Renal pelvis (tissue), 4 donors: ENCODE measurements around the gene RPLP2. TPM values are rescaled to one million over a fixed set of nuclear protein-coding genes. Genes with fewer than 3 reads are reported as not detected.

Source experiments
- DNase-seq: peaks from one replicate; pipeline ENCODE4 v3.0.0-alpha.2; 2013
- polyA plus RNA-seq, 3 donors: library from polyadenylated mRNA; unstranded; fragments of 120-200 nt; gene quantifications; one replicate each; pipeline ENCODE4 v1.2.1, GENCODE V29; 2013; ENCODE audit not compliant: insufficient read length in 3 of 3

RPLP2 gene
- polyA plus RNA-seq, 3 donors, result 1,087 to 1,248 (median 1,229) TPM

DNA sequence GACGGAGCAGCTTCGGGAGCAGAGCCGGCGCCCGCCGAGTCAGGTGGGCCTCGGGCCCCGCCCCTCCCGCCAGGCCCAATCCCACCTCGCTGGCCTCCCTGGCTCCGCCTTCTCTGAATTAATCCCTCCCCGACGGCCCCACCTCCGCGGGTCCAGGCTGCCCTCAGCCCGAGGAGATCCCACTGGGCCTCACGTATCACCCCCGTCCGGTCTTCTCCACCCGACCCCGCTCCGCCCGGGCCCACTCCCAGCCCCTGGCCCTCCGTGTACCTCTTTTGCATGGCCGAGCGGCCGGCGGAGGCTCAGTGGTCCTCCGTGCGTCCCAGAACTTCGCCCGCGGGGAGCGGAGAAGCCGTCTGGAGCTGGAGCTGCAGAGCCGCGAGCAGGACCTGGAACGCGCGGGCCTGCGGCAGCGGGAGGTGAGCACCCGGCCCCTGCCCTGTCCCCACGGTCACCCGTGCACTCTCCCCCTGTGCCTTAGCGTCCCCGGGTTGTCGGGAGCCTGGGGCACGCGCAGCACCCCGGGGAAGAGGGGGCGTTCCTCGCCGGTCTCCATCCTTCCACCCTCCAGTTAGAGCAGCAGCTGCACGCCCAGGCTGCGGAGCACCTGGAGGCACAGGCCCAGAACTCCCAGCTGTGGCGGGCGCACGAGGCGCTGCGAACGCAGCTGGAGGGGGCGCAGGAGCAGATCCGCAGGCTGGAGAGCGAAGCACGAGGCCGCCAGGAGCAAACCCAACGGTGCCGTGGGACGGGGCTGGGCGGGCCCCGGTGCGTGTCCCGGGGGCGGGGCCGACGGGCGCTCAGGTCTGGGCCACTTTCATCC is 20.7 kb downstream of the RPLP2 start:
- peak; percentile 73 for DNase-seq

DNA sequence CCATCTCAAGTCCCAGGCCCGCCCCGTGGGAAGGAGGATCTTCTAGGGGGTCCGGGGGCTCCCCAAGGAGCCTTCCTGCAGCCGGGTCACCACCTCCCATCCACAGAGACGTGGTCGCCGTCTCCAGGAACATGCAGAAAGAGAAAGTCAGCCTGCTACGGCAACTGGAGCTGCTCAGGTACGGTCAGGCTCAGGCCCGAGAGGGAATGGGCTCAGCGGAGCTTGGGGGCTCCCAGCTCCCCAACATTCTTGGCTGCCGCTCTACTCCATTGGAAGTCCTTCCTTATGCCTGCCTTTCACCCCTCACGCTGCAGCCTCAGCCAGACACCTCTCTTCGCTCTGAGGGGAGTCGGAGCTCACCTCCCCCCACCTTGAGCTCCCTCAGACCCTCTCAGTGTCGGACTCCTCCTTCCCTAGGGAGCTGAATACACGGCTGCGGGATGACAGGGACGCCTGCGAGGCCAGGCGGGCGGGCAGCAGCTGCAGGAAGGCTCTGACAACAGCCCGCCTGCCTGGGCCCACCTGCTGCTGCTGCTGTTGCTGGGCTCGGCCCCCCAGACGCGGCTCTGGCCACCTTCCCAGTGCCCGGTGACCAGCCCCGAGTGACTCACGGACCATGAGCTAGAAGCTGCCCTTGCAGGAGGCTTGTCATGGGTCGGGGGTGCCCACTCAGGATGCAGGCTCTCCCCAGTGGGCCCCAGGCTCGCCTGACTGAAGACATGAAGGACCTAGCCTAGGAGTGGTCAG is 21.5 kb downstream of the RPLP2 start:
- DNase-seq, result no peak

DNA sequence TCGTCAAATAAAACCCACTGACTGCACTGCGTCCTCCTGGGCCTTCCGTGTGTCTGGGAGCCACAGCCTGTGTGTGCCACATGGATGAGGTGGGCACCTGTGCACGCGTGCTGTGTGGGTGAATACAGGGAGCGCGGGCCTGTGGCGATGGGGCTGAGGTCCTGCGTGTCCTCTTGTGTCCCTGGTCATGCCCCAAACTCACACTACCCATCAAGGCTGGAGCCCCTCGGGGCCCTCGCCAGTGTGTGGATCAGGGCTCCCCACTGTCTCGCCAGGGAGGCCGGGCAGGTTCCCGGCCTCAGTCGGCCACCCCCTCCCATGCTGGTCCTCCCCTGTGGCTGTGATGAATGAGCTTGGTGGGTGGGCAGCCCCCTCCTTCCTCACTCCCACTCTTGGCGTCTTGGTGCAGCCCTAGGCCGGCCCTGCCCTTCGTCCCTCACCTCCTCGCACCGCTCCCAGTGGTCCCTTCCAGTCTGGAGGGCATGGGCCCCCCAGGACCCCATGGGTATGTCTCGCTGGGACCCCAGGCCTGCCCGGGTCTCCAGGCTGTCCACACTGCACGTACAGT is 22.3 kb downstream of the RPLP2 start:
- no peak for DNase-seq

DNA sequence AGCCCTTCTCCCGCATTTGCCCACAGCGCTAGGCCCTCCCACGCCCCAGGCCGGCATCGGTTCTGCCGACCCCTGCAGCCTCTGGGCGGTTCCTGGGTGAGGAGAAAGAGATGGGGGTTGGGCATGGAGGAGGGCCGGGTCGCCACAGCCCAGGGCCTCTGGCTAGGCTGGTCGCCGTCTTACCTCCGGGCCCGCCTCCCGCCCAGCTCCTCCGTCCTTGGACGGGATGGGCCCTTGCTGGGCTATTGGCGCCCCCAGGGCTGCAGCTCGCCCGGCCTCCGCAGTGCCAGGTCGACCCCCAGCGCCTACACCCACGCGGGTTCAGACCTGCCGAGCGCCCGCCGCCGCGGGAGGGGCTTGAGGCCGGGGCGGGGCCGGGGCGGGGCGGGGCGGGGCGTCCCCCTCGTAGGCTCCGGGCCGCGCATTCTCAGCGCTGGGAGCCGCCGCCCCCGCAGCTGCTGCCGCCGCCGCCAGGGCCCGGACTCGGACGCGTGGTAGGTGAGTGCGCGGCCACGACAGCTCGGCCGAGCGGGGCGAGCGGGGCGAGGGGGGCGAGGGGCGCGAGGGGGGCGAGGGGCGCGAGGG is 22.9 kb downstream of the RPLP2 start, which contains the start of gene CD151:
Gene CD151 (plus strand): TSS at position 424 of the 585 bp plus-strand sequence. CDS start 3,118 bp downstream, outside the sequence.
- DNase-seq, result peak; percentile 65

DNA sequence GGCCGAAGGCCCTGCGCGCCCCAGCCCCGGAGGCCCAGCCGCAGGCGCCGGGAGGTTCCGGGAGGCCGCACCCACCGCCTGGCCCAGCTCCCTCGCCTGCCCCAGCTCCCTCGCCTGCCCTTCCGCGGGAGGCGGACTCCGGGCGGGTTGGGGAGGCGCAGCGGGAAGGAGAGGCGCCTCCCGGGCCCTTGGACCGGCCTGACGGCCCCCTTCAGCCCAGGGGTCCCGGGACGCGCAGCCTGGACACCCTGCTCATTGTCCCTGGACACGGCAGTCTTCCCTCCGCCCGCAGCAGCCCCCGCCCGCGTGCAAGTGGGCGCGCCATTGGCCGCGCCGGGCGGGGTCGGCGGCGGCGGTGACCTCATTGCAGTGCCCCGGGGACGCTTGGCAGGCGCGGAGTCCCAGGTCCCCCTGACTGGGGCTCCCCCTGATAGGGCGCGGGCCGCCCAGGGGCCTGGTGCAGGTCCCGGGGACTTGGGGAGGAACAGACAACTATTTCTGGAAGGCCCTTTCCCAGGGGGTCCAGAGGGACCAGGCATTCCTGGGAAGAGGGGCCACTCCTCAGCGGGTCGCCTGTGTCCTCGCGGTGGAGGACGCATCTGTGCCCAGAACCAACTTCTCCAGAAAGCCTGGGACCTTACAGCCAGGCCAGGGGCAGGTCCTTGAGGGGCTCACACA is 23.5 kb downstream of the RPLP2 start:
- peak; percentile 58 for DNase-seq

DNA sequence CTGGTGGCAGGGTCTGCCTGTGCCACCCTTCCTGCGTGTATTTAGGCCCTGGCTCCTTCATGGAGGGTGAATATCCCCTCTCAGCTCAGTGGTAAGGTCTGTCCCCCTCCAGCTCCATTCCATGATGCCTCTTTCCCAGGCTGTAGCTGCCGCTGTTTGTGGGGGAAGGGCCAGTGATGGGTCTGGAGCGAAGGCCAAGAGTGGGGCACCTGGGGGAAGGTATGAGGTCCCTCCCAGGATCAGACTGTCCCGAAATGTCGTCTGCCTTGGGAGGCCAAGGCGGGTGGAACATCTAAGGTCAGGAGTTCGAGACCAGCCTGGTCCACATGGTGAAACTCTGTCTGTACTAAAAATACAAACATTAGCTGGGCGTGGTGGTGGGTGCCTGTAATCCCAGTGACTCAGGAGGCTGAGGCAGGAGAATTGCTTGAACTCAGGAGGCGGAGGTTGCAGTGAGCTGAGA is 24.1 kb downstream of the RPLP2 start:
- DNase-seq, result no peak

DNA sequence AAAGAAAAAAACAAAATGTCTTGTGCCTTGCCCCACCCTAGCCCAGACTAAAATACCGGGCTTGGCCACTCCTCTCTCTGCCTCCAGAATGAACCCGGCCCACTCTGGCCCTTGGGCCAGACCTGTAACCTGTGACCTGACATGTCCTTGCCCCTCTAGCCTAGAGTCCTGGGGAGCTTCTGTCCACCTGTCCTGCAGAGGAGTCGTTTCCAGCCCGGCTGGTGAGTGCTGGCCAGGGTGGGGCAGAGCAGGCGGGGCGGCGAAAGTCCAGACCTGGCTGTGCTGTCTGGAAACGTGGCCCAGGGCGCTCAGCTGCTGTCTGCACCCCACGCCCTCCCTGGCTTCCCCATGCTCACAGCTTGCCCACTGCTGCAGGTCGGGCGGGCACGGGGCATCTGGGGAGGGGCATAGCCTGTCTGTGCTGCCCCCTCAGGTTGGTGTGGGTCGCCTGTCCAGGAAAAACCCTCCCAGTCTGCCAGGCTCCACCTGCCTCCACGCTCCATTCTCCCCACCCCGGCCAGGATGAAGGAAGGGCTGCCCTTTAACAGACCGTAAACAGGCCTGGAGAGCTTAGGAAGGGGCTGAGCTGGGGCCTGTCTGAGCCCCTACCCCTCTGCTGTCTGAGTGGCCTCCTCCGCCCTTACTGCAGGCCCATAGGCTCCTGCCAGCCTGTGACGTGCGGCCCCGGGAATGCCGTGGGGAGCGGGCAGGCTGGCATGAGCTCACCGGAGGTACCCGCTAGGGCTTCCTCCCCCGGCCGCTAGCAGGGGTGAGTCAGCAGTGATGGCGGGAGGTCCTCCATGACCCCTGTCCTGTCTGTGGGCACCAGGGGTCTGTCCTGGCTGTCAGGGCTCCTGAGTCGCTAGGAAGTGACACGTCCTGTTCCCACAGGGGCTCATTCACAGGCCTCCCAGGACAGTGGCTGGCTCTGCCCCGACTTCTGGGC is 24.9 kb downstream of the RPLP2 start:
- peak; percentile 77 for DNase-seq

DNA sequence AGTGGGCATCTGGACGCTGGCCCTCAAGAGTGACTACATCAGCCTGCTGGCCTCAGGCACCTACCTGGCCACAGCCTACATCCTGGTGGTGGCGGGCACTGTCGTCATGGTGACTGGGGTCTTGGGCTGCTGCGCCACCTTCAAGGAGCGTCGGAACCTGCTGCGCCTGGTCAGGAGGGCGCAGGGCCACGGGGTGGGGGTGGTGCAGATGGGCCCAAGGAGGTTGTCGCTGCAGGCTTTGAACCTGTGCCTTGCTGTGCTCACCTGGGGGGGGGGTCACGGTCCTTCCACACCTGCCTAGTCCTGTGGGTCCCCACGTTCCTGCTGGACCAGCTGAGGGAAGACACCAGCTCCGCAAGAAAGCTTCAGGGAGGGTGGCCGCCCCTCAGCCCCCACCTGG is 26.5 kb downstream of the RPLP2 start:
- DNase-seq, result no peak

DNA sequence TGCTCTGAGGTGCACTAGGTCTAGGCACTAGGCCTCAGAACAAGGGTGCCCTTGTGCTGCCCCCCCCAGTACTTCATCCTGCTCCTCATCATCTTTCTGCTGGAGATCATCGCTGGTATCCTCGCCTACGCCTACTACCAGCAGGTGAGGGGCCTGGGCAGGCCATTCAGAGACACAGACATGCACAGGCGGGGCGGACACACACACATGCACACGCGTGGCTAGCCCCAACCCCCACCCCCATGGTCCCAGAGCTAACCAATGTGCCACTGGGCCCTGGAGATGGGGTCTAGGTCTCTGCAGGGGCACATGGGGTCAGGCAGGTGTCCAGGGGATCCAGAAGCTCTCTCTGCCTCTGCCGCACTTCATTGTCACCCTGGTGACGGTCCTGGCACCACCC is 26.9 kb downstream of the RPLP2 start:
- no peak for DNase-seq

DNA sequence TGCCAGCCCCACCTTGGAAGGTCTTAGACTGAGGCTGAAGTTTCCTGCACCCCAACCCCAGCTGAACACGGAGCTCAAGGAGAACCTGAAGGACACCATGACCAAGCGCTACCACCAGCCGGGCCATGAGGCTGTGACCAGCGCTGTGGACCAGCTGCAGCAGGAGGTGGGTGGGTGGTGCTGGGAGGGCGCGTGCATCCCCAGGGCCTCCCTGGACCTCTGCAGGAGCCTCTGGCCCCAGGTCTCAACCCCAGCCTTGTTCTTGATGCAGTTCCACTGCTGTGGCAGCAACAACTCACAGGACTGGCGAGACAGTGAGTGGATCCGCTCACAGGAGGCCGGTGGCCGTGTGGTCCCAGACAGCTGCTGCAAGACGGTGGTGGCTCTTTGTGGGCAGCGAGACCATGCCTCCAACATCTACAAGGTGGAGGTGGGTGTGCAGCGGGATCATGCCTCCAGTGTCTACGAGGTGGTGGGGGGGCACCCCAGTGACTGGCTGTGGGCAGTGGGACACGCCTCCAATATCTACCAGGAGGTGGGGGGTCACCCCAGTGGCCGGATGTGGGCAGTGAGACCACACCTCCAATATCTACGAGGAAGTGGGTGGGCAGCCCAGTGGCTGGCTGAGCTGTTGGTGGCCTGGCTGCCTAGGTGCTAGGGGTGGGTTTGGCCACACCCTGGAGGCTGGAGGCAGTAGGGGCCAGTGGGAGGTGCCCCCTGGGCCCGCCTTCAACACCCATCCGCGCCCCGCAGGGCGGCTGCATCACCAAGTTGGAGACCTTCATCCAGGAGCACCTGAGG is 27.6 kb downstream of the RPLP2 start:
- DNase-seq, result no peak

DNA sequence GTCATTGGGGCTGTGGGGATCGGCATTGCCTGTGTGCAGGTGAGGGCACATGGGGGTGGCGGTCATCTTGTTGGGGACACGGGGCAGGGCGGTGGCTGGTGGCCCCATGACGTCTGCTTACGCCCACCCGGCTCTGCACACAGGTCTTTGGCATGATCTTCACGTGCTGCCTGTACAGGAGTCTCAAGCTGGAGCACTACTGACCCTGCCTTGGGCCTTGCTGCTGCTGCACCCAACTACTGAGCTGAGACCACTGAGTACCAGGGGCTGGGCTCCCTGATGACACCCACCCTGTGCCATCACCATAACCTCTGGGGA is 28.2 kb downstream of the RPLP2 start:
- no peak for DNase-seq

DNA sequence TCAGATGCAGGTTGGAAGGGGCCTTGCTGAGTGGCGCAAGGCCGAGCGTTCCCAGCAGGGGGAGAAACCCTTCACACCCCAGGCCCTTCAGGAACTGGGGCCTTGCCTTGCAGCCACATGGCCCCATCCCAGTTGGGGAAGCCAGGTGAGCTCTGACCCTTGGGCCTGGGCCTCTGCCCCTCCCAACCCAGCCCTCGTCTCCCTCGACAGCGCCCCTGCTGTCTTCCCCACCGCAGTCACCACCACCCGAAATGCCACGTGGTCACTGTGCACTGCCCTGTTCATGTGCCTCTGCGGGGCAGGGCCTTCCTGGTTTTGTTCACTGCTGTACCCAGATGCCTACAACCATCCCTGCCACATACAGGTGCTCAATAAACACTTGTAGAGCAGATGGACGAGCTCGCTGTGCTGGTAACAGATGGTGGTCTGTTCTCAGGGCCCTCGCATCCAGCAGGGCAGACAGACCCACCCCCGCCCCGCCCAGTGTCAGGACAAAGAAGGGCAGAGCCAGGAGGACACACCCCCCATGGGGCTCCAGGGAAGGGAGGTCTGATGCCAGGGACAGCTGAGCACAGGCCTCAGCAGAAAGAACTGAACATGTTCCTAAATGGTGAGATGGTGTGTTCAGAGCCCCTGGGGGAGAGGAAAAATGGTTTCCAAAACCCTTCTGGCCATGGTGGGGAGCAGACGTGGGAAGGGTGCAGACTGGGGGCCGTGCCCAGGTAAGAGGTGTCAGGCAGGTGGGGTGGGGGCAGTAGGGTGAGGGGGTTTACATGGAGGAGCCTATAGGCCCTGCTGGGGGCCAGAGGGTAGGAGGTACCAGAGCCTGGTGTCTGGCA is 28.9 kb downstream of the RPLP2 start:
- no peak for DNase-seq

DNA sequence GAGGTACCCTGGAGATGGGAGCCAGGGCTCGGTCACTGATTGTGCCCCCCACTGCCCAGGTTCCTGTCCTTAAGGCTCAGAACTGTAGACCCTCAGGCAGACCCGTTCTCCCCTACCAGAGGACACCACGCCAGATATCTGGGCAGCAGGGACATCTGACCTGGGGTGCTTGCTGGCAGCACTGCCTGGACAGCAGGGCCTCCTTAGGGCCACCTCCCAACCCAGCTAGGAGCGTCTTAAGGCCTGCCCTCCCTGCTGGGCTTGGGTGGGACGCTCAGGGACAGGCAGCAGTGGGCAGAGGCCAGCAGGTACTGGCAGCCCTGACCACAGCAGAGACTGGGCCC is 29.5 kb downstream of the RPLP2 start:
- DNase-seq, result no peak

DNA sequence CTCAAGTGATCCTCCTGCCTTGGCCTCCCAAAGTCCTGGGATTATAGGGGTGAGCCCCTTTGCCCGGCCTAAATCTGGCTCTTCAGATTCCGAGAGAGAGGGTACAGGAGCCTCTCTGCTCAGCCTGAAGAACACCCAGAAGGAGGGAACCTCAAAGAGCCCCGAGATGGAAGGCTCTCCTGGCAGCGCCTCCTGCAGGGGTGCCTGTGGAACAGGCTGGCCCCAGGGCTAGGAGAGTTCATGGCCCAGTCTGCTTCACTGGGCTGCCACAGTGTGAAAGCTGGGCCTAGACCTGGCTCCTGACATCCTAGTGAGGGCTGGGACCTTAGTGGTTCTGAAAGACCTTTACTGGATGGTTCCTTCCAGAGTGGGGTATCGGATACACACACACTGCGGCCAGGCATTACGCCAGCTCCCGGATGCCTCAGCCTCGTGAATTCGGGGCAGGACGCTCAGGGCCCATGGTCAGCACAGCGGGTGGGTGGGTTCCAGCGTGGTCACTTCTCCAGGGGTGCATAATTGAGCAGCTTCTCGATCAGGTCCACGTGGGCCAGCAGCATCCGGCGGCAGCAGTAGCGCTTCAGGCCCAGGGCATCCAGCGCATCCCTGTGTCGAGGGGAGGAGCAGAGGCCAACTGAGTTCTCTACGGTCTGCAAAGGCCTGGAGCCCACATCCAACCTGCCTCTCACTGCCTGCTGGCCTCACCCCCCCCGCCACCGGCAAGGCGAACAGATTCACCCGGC is 30.3 kb downstream of the RPLP2 start:
- no peak for DNase-seq

DNA sequence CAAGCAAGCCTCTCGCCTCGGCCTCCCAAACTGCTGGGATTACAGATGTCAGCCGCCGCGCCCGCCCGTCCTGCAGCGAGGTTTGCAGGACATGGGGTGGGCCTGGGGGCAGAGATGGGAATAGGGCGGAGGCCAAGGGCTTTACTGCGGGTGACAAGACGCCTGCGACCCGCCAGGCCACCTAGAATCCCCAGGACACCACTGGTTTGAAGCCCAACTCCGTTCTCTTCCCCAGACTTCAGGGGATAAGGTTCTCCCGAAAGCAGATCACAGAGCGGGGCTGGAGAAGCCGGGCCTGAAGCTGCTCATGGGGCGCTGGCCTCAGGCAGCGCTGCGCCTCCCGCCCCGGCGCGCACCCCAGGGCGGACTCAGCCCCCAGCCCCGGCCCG is 32.2 kb downstream of the RPLP2 start:
- DNase-seq, result no peak

DNA sequence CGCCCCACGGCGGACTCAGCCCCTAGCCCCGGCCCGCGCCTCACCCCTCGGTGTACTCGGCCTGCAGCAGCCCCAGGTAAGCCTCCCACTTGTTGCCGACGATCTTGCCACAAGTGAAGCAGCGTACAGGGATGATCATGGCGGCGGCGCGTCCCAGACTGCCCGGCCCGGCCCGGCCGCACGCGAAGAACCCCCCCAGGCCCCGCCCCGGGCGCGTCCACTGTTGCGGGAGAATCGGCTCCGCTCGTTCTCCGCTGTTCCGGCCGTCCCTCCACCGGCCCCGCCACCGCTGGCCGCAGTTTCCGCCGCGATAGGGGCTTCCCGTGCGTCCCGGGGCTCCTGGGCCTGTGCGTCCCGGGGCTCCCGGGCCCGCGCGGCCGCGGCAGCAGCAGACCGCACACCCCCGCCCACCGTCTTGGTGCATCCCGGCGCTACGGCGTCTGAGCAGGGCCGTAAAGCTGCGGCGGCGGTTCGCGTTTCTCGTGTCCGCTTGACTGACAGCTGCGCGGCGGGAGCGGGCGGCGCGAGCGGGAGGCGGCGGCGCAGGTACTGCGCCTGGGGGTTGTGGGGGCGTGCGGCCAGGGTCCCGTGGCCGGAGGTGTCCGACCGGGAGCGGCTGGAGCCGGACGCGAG is 32.7 kb downstream of the RPLP2 start, which contains the start of the genes POLR2L and TSPAN4:
Gene POLR2L (minus strand): TSS at position 160 of the 633 bp plus-strand sequence. CDS start 21 bp downstream, at position 139.
Gene TSPAN4 (plus strand): TSS at position 483 of the 633 bp plus-strand sequence. CDS start 7,453 bp downstream, outside the sequence.
- DNase-seq, result peak; percentile 86

DNA sequence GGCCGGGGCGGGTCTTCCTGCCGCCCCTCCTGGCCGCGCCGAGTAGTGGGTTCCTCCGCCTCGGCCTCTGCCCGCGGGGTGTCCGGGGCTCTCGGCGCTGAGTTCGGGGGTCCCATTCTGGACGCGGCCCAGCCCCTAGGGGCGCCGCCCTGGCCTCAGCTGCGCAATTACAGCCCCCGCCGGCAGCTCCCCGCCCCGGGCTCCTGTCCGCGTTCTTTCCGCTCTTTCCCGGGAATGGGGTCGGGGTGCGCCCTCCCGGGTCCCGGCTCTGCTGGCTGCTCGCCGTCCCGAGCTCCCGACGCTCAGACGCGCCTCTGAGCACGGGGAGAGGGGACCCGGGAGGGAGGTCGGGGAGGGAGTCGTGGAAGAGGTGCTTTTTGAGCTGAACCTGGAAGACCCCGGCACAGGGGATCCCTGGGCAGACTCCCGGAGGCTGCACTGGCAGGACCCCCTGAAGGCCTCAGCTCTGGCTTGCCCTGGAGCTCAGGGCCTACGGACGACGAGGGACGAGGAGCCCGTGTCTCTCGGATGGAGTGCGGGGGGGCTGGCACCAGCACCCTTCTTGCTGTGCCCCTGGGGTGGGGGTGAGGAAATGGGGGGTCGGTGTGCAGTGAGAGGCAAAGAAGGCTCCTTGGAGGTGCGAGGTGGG is 33.4 kb downstream of the RPLP2 start:
- DNase-seq, result no peak
